OCI-LY1 (cell line): ENCODE results near the gene FILIP1.

ENCODE experiments used
- H2AFZ ChIP-seq: fragments of 200-600 bp; sonication (generic), shearing (Covaris generic); 2 replicates; pipeline ENCODE4 v1.6.0; 2014; ENCODE audit warnings: antibody characterized with exemption, mild to moderate bottlenecking, low read length
- H3F3A ChIP-seq: fragments of 200-600 bp; sonication (generic), shearing (Covaris generic); 2 replicates; pipeline ENCODE4 v1.6.0; 2014; ENCODE audit warnings: mild to moderate bottlenecking, antibody characterized with exemption, low read length, moderate library complexity; ENCODE audit not compliant: insufficient read depth
- H3K27ac ChIP-seq: fragments of 200-600 bp; sonication (generic); 2 replicates; pipeline ENCODE4 v1.5.1; 2014; ENCODE audit warnings: low read length, mixed run types, mild to moderate bottlenecking, low read depth; ENCODE audit not compliant: poor library complexity, severe bottlenecking
- H3K27me3 ChIP-seq: fragments of 200-600 bp; sonication (generic); 2 replicates; pipeline ENCODE4 v1.6.0; 2014; ENCODE audit warnings: antibody characterized with exemption, mild to moderate bottlenecking, low read length, moderate library complexity; ENCODE audit not compliant: insufficient read depth
- H3K36me3 ChIP-seq: fragments of 200-600 bp; sonication (generic); 2 replicates; pipeline ENCODE4 v1.6.1; 2014; ENCODE audit warnings: mild to moderate bottlenecking, antibody characterized with exemption, low read length, moderate library complexity, mixed read lengths; ENCODE audit not compliant: insufficient read depth
- H3K4me1 ChIP-seq: fragments of 200-600 bp; sonication (generic); 2 replicates; pipeline ENCODE4 v1.5.1; 2014; ENCODE audit warnings: mild to moderate bottlenecking, low read length, moderate library complexity; ENCODE audit not compliant: insufficient read depth, severe bottlenecking
- H3K4me2 ChIP-seq: fragments of 200-600 bp; sonication (generic), shearing (Covaris generic); 2 replicates; pipeline ENCODE4 v1.6.1; 2014; ENCODE audit warnings: low read length
- H3K4me3 ChIP-seq: fragments of 200-600 bp; sonication (generic); 2 replicates; pipeline ENCODE4 v1.5.1; 2014; ENCODE audit warnings: low read length, low read depth, mild to moderate bottlenecking, mixed read lengths; ENCODE audit not compliant: poor library complexity, severe bottlenecking
- H3K79me2 ChIP-seq: fragments of 200-600 bp; shearing (Covaris generic); 2 replicates; pipeline ENCODE4 v1.6.1; 2016; ENCODE audit warnings: mixed run types, low read length, mixed read lengths; ENCODE audit not compliant: insufficient read depth
- H3K9ac ChIP-seq: fragments of 200-600 bp; sonication (generic), shearing (Covaris generic); 2 replicates; pipeline ENCODE4 v1.6.1; 2014; ENCODE audit warnings: mild to moderate bottlenecking, low read length, mixed read lengths
- H3K9me2 ChIP-seq: fragments of 200-600 bp; sonication (generic), shearing (Covaris generic); 2 replicates; pipeline ENCODE4 v1.6.1; 2014; ENCODE audit warnings: low read depth, mild to moderate bottlenecking, low read length, mixed read lengths
- H3K9me3 ChIP-seq: fragments of 200-600 bp; shearing (Covaris generic); 2 replicates; pipeline ENCODE4 v1.6.1; 2014; ENCODE audit warnings: low read length, mixed read lengths
- H4K20me1 ChIP-seq: fragments of 200-600 bp; sonication (generic), shearing (Covaris generic); 2 replicates; pipeline ENCODE4 v1.6.0; 2016; ENCODE audit warnings: mild to moderate bottlenecking, low read length; ENCODE audit not compliant: insufficient read depth
- EZH2 ChIP-seq: fragments of 200-600 bp; sonication (generic), shearing (Covaris generic); IDR thresholded peaks from 2 replicates; pipeline ENCODE4 v1.8.0; 2017; ENCODE audit warnings: borderline replicate concordance, mixed run types, mild to moderate bottlenecking, antibody characterized with exemption, low read length, moderate library complexity, mixed read lengths
- TF ChIP-seq, protein P1 (sequence below): fragments of 200-600 bp; sonication (generic), shearing (Covaris generic); IDR thresholded peaks from 2 replicates; pipeline ENCODE4 v1.5.1; 2017; ENCODE audit warnings: mild to moderate bottlenecking, antibody characterized with exemption, low read length, moderate library complexity, mixed read lengths

Gene FILIP1

DNA sequence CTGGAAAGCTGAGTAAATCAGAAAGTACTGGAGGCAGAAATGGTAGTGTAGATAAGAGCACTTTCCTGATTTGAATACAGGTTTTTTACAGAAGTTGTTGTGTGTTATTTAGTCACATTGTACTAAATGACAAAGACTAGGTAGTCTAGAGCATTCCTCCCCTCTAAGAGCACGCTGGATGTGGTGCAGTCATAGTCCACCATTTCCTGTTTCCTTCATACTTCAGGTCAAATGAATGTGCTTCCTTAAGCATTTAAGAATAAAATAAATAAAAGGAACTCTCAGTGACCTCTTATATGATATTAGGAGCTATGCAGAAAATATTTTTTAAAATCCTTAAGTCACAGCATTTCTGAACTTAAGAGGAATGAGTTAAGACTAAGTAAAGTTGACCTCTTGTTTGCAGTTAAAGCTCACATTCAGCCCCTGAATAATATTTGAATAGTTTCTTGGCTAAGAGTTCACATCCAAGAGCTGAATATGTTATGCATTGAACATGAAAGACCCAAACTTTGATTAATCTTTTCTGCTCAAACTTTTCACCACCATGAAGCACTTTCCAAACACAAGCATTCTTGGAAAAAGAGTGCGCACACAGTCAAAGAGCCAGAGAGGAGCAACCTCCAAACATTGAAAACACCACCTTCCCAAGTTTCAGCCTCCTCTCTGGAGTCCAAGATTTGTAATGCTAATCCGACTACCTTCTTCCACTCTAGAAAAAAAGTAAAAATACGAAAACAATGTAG, 155.6 kb downstream of the FILIP1 start:
- H2AFZ ChIP-seq = no peak overlapping the region

DNA sequence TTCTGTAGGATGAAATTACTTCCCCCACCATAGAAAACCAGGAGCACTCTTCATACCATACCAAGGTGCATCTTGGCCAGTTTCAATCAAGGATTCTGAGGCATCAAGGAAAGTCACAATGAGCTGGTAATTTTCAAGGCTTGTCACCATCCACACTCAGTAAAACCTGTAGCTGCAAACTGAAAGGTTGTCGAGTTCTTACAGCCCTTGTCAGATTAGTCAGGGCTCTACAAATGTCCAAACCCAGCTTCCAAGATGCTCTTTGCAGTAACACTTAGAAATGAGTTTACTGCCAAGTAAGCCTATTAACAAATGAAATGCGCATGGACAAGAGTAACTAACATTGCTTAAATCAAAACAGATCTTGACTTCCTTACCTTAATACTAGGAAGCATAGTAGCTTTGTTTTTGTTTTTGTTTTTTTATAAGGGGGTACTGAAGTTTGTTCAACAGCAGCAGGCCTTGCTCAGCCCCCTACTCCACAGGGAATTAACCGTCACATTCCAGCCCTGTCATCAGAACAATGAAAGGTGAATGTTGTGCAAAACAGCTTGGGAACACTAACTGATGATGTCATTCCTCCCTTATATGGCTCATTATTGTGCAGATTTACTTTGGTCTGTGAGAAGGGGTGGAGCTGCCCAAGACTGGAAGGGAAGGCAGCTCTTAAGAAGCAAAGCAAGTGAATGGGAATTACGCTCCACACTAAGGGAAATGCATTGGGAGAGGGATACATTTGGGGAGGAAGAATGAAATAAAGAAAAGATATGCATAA, 159.1 kb downstream of the FILIP1 start:
- no peak overlapping the region for H3K4me3 ChIP-seq
- H3K79me2 ChIP-seq = no peaks in the 10 kb centered on the region
- TF ChIP-seq, protein P1, sequence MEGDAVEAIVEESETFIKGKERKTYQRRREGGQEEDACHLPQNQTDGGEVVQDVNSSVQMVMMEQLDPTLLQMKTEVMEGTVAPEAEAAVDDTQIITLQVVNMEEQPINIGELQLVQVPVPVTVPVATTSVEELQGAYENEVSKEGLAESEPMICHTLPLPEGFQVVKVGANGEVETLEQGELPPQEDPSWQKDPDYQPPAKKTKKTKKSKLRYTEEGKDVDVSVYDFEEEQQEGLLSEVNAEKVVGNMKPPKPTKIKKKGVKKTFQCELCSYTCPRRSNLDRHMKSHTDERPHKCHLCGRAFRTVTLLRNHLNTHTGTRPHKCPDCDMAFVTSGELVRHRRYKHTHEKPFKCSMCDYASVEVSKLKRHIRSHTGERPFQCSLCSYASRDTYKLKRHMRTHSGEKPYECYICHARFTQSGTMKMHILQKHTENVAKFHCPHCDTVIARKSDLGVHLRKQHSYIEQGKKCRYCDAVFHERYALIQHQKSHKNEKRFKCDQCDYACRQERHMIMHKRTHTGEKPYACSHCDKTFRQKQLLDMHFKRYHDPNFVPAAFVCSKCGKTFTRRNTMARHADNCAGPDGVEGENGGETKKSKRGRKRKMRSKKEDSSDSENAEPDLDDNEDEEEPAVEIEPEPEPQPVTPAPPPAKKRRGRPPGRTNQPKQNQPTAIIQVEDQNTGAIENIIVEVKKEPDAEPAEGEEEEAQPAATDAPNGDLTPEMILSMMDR = no peak
- no peak for TF ChIP-seq EZH2
- H3K4me2 ChIP-seq = no peak overlapping the region
- no peaks in the 10 kb centered on the region for H3K27me3 ChIP-seq
- H3K4me1 ChIP-seq = no peaks in the 10 kb centered on the region
- H2AFZ ChIP-seq = no peak overlapping the region
- H3K9me3 ChIP-seq = no peaks in the 10 kb centered on the region
- no peak overlapping the region for H3K27ac ChIP-seq
- no peaks in the 10 kb centered on the region for H3K9me2 ChIP-seq
- H3K9ac ChIP-seq = no peak overlapping the region
- no peaks in the 10 kb centered on the region for H3K36me3 ChIP-seq
- no peaks in the 10 kb centered on the region for H4K20me1 ChIP-seq
- no peaks in the 10 kb centered on the region for H3F3A ChIP-seq

More for the DNA sequence above, 155.6 kb downstream of the FILIP1 start:
- Histone ChIP-seq H3K27ac (no peak overlapping the region), H3K9ac (no peak overlapping the region), H3F3A (no peaks in the 10 kb centered on the region), H3K79me2 (no peaks in the 10 kb centered on the region), H3K36me3 (no peaks in the 10 kb centered on the region), H3K4me2 (no peak overlapping the region), H3K9me3 (no peaks in the 10 kb centered on the region), H3K4me1 (no peaks in the 10 kb centered on the region), H3K9me2 (no peaks in the 10 kb centered on the region), H3K4me3 (no peak overlapping the region), H4K20me1 (no peaks in the 10 kb centered on the region), H3K27me3 (no peaks in the 10 kb centered on the region)
- TF ChIP-seq, protein P1 = no peak
- no peak for TF ChIP-seq EZH2

DNA sequence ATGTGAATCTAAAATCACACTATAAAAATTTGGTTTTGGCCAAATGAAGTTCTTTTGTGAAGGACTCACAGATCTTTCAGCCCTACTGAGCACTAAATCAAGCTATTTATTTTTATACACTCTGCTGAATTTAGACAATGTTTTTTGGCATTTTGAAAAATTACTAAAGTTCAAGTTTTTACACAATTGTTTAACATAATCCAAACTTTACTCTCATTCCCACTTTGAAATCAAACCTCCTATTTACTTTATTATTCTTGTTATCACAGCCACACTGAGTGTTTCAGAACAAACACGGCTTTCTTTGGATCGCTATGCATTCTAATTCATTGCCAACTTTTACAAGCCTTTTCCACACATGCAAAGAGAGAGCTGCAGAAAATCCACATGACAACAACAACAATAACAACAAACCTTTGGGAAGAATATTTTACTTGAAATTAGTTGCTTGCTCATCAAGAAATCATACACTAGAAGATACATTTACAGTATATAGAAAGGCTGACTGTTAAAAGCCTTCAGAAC, 159.9 kb downstream of the FILIP1 start:
- no peak overlapping the region for H2AFZ ChIP-seq
- TF ChIP-seq, protein P1 = no peak
- TF ChIP-seq EZH2 = no peak
- H3K9ac ChIP-seq = no peak overlapping the region
- no peak overlapping the region for H3K4me2 ChIP-seq
- no peaks in the 10 kb centered on the region for H3F3A ChIP-seq
- H3K4me1 ChIP-seq = no peaks in the 10 kb centered on the region
- no peaks in the 10 kb centered on the region for H3K9me2 ChIP-seq
- no peak overlapping the region for H3K4me3 ChIP-seq
- H4K20me1 ChIP-seq = no peaks in the 10 kb centered on the region
- H3K9me3 ChIP-seq = no peaks in the 10 kb centered on the region
- H3K79me2 ChIP-seq = no peaks in the 10 kb centered on the region
- H3K27ac ChIP-seq = no peak overlapping the region
- H3K27me3 ChIP-seq = no peaks in the 10 kb centered on the region
- H3K36me3 ChIP-seq = no peaks in the 10 kb centered on the region
